GM19438 (cell line): ENCODE results near the gene LTB.
A peak's percentile ranks its signal among the peaks of the same experiment; 100 is the strongest.
"Not testable (repeated sequence)": the region's sequence is repeated elsewhere in the genome, so short reads cannot be mapped to it uniquely, and the experiment has no call there.

Experiments
- ATAC-seq: cut with Tn5 transposase; IDR thresholded peaks from one replicate; pipeline ENCODE4 v1.9.1; 2021; ENCODE audit warnings: low read depth; ENCODE audit not compliant: unreplicated experiment

LTB gene

DNA sequence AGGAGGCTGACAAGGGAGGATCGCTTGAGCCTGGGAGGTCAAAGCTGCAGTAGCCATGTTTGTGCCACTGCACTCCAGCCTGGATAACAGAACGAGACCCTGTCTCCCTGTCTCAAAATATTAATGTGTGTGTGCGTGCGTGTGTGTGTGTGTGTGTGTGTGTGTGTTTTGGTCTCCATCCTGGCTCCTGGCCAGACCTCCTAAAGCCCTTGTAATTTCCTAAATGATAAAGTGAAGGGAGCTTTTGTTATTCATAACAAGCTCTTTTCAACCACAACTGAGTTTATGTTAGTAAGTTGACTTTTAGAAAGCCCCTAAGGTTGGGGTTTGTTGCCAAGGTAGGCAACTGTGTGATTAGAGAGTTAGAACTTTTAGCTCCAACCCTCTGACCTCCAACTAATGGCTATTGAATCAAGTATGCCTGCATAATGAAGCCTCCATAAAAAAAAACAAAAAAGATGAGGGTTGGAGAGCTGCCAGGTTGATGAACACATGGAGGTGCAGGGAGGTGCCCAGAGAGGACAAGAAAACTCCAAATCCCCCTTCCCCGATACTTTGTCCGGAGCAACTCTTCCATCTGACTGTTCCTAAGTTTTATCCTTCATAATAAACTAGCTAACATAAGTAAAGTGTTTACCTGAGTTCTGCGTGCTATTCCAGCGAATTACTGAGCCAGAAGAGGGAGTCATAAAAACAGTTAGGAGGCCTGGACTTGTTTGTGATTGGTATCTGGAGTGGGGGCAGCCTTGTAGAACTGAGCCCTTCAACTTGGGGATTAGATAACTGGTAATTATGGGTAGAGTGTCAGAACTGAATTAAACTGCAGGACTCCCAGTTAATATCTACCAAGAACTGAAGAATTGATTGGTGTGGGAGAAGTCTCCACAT lies 27.5 kb upstream of the LTB start:
- ATAC-seq = no peak

DNA sequence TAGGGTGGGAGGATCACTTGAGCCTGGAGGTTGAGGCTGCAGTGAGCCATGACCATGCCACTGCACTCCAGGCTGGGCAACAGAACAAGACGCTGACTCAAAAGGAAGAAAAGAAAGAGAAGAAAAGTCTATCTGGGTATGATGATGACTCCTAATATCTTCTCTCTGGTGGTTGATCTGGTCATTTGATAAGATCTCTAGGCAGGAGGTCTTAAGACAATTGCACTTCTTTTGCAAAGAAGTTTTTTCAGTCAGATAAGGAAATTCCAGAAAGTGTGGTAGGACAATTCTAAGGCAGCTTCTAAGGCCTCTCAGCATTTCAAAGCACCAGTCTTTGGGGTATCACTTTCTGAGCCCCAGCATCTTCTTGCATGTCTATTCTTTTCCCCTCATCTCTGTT lies 25.1 kb upstream of the LTB start:
- no peak for ATAC-seq

DNA sequence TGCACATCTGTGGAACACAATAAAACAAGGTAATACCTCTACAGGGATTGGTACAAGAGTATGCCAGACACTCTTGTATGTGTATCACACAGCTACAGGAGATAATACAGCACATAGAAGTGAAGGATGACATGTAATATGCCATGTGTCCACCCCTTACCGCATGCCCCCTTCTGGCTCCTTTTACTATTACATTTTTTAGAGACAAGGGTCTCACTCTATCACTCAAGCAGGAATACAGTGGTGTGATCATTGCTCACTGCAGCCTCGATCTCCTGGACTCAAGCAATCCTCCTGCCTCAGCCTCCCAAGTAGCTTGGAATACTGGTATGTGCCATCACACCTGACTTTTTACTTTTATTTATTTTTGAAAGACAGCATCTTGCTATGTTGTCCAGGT lies 14.8 kb upstream of the LTB start:
- no peak for ATAC-seq

GRCh38 chr6:31592396-31592771 lies 10.2 kb upstream of the LTB start:
- ATAC-seq = no peak

- ATAC-seq = not testable (repeated sequence)
Observed at GRCh38 chr6:31590691-31591090, 8.5 kb upstream of the LTB start.

GRCh38 chr6:31588871-31589650 lies 6.8 kb upstream of the LTB start:
- ATAC-seq = no peak

DNA sequence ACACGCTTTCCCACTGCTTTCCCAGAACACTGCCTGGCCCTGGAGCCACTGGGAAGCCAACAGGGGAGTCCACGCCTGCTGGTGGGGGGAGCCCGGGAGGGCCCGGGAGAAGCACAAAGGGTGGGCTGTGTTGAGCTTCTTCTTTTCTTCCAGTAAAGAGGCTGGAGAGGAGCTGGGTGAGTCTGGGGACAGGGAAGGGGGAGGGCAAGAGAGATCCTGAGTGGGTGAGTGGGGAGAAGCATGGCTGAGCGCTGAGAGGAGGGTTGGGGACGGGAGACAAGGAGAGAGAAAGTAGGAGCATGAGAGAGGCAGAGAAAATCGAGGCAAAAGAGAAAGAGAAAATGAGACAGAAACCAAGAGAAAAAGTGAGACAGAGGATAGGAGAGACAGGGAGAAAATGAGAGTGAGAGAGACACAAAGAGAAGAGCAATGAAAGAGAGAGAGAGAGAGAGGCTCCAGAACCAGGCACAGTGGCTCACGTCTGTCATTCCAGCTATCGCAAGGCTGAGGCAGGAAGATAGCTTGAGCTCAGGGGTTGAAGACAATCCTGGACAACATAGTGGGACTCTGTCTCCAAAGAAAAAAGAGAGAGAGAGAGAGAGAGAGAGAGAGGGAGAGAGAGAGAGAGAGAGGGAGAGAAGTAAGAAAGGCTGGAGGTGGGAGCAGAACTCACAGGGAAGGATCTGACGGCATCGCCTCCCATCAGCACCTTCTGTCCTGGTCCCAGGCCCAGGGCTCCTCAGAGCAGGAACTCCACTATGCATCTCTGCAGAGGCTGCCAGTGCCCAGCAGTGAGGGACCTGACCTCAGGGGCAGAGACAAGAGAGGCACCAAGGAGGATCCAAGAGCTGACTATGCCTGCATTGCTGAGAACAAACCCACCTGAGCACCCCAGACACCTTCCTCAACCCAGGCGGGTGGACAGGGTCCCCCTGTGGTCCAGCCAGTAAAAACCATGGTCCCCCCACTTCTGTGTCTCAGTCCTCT lies 5.9 kb upstream of the LTB start:
- no peak for ATAC-seq

- no peak for ATAC-seq
Observed at GRCh38 chr6:31586599-31587281, 4.5 kb upstream of the LTB start.

DNA sequence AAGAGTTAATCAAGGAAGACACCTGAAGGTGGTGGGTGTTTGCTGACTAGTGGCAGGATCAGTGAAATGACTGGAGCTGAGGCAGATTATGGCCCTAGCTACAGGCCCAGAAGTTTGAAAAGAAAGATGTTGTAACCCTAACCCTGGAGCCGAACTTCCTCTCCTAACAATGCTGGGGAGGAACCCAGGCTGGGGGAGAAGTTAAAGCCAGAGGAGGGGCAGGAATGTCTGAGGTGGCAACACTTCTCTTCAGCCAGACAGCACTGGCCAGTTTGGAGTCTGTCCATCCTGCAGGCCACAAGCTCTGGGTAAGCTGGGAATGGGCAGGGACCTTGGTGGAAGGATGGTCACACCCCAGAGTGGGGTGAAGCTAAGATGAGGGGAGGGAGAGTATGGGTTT lies 3.8 kb upstream of the LTB start, which contains the start of gene LST1:
Gene LST1, plus strand, starts transcription at position 270 of the 400 bp plus-strand sequence. CDS start 1,023 bp downstream, outside the sequence.
- no peak for ATAC-seq

DNA sequence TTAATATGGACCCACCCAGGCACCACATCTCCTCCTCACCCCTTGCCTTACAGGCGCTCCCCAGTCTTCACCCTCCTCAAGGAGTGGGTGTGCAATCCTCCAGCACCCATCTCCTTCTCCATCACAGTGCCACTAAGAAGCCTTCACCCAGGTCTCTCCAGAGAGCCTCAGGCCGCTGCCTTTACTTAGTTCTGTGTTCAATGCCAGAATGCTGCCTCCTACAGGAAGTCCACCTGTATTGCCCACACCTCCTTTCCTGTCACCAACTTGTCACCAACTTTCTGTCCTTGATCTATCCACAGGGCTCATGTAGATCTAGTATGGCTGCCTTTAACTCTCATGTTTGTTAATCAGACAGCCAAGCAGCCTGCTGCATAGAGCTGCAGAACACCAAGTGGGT lies 3.3 kb upstream of the LTB start:
- no peak for ATAC-seq

- no peak for ATAC-seq
Observed at GRCh38 chr6:31581434-31582229, 592 bp downstream of the LTB start.

- ATAC-seq = peak; percentile 48
Observed at GRCh38 chr6:31580807-31581433, 1.3 kb downstream of the LTB start.

- no peak for ATAC-seq
Observed at GRCh38 chr6:31580438-31580740, 1.8 kb downstream of the LTB start.

- no peak for ATAC-seq
Observed at GRCh38 chr6:31579546-31580437, 2.4 kb downstream of the LTB start.

DNA sequence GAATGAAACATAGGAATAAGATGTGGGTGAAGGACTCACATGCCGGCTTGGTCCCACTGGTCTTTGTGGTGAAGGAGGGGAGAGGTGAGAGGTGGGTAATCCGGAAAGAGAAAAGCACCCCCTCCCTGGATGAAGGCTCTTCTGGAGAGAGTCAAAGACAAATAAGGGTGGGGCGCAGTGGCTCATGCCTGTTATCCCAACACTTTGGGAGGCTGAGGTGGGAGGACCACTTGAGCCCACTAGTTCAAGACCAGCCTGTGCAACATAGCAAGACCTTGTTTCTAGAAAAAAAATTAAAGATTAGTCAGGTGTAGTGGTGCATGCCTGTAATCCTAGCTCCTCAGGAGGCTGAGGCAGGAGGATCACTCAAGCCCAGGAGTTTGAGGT lies 3.1 kb downstream of the LTB start:
- ATAC-seq = no peak

DNA sequence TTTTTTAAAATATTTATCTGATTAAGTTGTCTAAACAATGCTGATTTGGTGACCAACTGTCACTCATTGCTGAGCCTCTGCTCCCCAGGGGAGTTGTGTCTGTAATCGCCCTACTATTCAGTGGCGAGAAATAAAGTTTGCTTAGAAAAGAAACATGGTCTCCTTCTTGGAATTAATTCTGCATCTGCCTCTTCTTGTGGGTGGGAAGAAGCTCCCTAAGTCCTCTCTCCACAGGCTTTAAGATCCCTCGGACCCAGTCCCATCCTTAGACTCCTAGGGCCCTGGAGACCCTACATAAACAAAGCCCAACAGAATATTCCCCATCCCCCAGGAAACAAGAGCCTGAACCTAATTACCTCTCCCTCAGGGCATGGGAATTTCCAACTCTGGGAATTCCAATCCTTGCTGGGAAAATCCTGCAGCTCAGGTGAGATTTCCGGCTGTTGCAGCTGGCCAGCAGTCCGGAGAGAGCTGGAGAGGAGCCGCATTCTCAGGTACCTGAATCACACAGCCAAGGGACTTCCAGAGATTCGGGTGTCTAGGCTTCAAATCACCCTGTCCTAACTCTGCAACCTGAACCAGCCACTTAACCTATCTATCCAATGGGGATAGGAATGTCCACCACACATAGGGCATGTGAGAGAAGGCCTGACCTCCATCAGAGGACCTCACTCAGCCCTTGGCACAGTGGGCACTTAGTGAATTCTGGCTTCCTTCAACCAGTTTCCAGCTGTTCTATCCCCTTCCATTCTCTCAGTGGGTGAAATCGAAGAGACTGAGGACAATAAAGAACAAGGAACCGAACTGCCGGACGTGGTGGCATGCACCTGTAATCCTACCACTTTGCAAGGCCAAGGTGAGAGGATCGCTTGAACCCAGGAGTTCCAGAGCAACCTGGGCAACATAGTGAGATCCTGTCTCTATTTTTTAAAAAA lies 3.8 kb downstream of the LTB start:
- no peak for ATAC-seq

GRCh38 chr6:31577579-31577966 lies 4.7 kb downstream of the LTB start:
- ATAC-seq = no peak
